Lung (tissue), 12 donors: ENCODE measurements around the gene TLE1. TPM values are rescaled to one million over a fixed set of nuclear protein-coding genes. Genes with fewer than 3 reads are reported as not detected.

ENCODE experiments used
- ATAC-seq: fragments of 200-7000 bp; cut with Tn5 transposase; one replicate; pipeline ENCODE4 v1.9.1; 2020; ENCODE audit warnings: moderate number of reproducible peaks; ENCODE audit not compliant: insufficient read depth, low FRiP score
- DNase-seq, 3 donors: peaks; one replicate each; pipeline ENCODE4 v3.0.0-alpha.2; 2013 to 2017
- H3K27ac ChIP-seq, 2 donors: one replicate each; pipeline ENCODE4 v1.5.1; 2013; ENCODE audit warnings: mild to moderate bottlenecking in 2 of 2, moderate library complexity in 2 of 2, control low read depth in 1 of 2, inconsistent platforms in 1 of 2, low read depth in 1 of 2, low read length in 1 of 2
- H3K27me3 ChIP-seq, 3 donors: one replicate each; pipeline ENCODE4 v1.5.1; 2013; ENCODE audit warnings: low read length in 2 of 3; ENCODE audit not compliant: control insufficient read depth in 3 of 3, insufficient read depth in 3 of 3
- H3K36me3 ChIP-seq, 4 donors: one replicate each; pipeline ENCODE4 v1.5.1; 2013; ENCODE audit warnings: low read length in 4 of 4, mild to moderate bottlenecking in 1 of 4, moderate library complexity in 1 of 4; ENCODE audit not compliant: control insufficient read depth in 4 of 4, insufficient read depth in 4 of 4
- H3K4me1 ChIP-seq, 5 donors: one replicate each; pipeline ENCODE4 v1.5.1; 2013; ENCODE audit warnings: low read length in 5 of 5, mild to moderate bottlenecking in 2 of 5, moderate library complexity in 1 of 5; ENCODE audit not compliant: control insufficient read depth in 5 of 5, insufficient read depth in 5 of 5
- H3K4me3 ChIP-seq: one replicate; pipeline ENCODE4 v1.5.1; 2013; ENCODE audit warnings: mild to moderate bottlenecking, control low read depth, moderate library complexity
- H3K9ac ChIP-seq, 2 donors: one replicate each; pipeline ENCODE4 v1.5.1; 2013; ENCODE audit warnings: low read length in 2 of 2, control low read depth in 1 of 2; ENCODE audit not compliant: insufficient read depth in 1 of 2
- H3K9me3 ChIP-seq, 4 donors: one replicate each; pipeline ENCODE4 v1.5.1; 2013; ENCODE audit warnings: low read length in 3 of 4, mild to moderate bottlenecking in 1 of 4, moderate library complexity in 1 of 4; ENCODE audit not compliant: control insufficient read depth in 4 of 4, insufficient read depth in 3 of 4
- whole genome bisulfite sequencing, 2 donors: extraction: QIAGEN DNeasy Blood & Tissue Kit; methylation state at CpG; one replicate each; pipeline ENCODE4 v1.1.7; 2013; 5-methylcytosine and 5-hydroxymethylcytosine counted together
- polyA plus RNA-seq, 2 donors: library from polyadenylated mRNA; stranded (reverse); fragments of 200-250 nt; gene quantifications; one replicate each; pipeline ENCODE4 v1.2.1, GENCODE V29; 2013
- total RNA-seq, 2 donors: library from RNA; depleted of rRNA in 1 of 2; stranded (reverse); fragments of >200 nt in 1 of 2; gene quantifications; one replicate each; pipeline ENCODE4 v1.2.1, GENCODE V29; 2014 to 2021
- TF ChIP-seq, protein P1 (sequence below): IDR thresholded peaks from 2 replicates; pipeline ENCODE4 v1.5.1; 2012; ENCODE audit warnings: mild to moderate bottlenecking; ENCODE audit errors: control extremely low read depth, extremely low read depth
- donor health status: control.
- donor health status: control.
- donor health status: Bipolar disorder and iron deficiency.
- donor health status: healthy.
- donor health status: DM: yes; HTN: yes; CAD: no.

Gene TLE1
- total and polyA plus RNA-seq, 4 donors, result 16.8 to 35.2 (median 19.4) TPM

DNA sequence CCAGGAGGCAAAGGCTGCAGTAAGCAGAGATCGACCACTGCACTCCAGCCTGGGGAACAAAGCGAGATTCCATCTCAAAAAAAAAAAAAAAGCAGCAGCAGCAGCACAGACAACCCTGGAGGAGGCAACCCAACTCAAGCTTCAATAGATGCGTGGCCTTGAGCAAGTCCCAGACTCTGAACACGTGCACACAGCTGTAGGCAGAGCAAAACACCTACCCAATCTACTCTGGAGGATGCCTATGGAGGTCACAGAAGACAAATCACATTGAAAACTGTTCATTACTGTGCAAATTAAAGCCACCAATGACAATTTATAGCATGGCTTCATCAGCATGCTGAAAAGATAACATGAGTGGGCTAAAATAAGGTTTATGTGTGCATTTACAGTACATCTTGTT lies 7.2 kb downstream of the TLE1 start:
- no peaks in the 10 kb centered on the region for H3K27me3 ChIP-seq
- no peak overlapping the region for H3K4me3 ChIP-seq
- H3K9me3 ChIP-seq, result no peaks in the 10 kb centered on the region
- H3K36me3 ChIP-seq, result peaks cover 0 to 28% (median 8%) of the 10 kb centered on the region in 4 donors
- H3K27ac ChIP-seq, result no peak overlapping the region
- H3K9ac ChIP-seq, result no peak overlapping the region
- WGBS, 2 donors, result 90 to 91% methylated on average over 4 of the region's 4 CpGs
- TF ChIP-seq, protein P1, sequence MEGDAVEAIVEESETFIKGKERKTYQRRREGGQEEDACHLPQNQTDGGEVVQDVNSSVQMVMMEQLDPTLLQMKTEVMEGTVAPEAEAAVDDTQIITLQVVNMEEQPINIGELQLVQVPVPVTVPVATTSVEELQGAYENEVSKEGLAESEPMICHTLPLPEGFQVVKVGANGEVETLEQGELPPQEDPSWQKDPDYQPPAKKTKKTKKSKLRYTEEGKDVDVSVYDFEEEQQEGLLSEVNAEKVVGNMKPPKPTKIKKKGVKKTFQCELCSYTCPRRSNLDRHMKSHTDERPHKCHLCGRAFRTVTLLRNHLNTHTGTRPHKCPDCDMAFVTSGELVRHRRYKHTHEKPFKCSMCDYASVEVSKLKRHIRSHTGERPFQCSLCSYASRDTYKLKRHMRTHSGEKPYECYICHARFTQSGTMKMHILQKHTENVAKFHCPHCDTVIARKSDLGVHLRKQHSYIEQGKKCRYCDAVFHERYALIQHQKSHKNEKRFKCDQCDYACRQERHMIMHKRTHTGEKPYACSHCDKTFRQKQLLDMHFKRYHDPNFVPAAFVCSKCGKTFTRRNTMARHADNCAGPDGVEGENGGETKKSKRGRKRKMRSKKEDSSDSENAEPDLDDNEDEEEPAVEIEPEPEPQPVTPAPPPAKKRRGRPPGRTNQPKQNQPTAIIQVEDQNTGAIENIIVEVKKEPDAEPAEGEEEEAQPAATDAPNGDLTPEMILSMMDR, result no peak
- DNase-seq, result no peak
- peaks cover 0 to 37% (median 4%) of the 10 kb centered on the region in 5 donors for H3K4me1 ChIP-seq
- ATAC-seq, result no peak

DNA sequence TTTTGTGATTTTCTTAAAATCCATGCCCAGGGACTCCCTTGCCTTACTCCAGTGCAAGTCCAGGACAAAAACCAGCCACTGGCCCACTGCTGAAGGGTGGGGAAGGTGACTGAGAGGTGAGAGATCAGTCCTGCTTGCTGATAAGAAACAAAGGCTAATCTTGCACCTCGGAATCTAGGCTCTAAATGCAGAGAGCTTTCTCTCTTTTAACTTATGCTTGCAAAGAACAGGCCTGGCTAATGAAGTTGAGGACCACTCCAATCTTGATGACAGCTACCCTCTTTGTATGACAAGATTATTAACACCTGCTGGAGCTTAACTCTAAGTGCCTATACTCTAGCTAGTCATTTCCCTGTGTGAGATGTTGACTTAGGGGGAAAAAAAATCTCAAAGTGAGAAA lies 8.8 kb downstream of the TLE1 start:
- DNase-seq (no peak), ATAC-seq (no peak)
- TF ChIP-seq, protein P1, result no peak
- Histone ChIP-seq H3K36me3 (peaks cover 0 to 26% (median 9%) of the 10 kb centered on the region in 4 donors), H3K27me3 (no peaks in the 10 kb centered on the region), H3K4me1 (peaks cover 0 to 24% (median 4%) of the 10 kb centered on the region in 5 donors), H3K9me3 (no peaks in the 10 kb centered on the region), H3K9ac (no peak overlapping the region), H3K27ac (no peak overlapping the region), H3K4me3 (no peak overlapping the region)
- WGBS, 2 donors, result 85 to 93% methylated on average over 1 of the region's 1 CpG

DNA sequence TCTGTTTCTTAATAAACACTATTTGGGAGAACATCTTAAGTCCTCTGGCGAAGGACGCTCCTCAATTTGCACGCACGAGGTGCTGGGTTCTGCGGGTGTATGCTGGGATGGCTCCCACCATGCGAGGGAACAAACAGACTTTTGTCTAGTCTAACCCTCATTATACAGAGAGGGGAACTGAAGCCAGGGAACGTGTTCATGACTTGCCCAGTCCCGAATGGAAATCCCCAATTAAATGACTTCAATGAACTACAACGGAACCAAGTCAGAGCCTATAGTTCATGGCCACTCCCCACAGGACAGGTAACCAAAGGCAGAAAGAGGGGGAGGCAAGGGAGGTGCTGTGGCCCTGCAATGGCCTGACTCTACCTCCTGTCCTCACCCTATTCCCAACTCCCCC lies 9.3 kb downstream of the TLE1 start:
- Histone ChIP-seq H3K9me3 (no peaks in the 10 kb centered on the region), H3K36me3 (peaks cover 0 to 26% (median 9%) of the 10 kb centered on the region in 4 donors), H3K4me1 (peaks cover 0 to 19% (median 4%) of the 10 kb centered on the region in 5 donors), H3K27ac (no peak overlapping the region), H3K27me3 (no peaks in the 10 kb centered on the region), H3K4me3 (no peak overlapping the region), H3K9ac (no peak overlapping the region)
- TF ChIP-seq, protein P1, result no peak
- ATAC-seq (no peak), DNase-seq (no peak)
- 84 to 89% methylated on average over 9 of the region's 9 CpGs for WGBS, 2 donors

DNA sequence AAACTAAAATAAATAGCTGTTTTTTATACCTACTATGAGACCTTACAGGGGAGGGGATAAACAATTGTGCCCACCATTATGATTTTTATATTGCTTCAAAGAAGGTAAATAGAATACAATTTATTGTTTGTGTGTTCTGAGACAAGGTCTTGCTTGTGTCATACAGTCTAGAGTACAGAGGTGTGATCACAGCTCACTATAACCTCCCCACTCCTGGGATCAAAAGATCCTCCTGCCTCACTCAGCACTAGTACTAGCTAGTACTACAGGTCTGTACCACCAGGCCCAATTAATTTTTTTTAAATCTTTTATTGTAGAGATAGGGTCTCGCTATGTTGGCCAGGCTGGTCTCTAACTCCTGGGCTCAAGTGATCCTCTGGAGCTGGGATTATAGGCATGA lies 11.3 kb downstream of the TLE1 start:
- ATAC-seq (no peak), DNase-seq (no peak)
- no peak overlapping the region for H3K4me3 ChIP-seq
- H3K9ac ChIP-seq, result no peak overlapping the region
- TF ChIP-seq, protein P1, result no peak
- no peaks in the 10 kb centered on the region for H3K27me3 ChIP-seq
- peaks cover 0 to 4% (median 3%) of the 10 kb centered on the region in 5 donors for H3K4me1 ChIP-seq
- no peaks in the 10 kb centered on the region for H3K9me3 ChIP-seq
- WGBS, 2 donors, result 95 to 100% methylated on average over 1 of the region's 1 CpG
- H3K36me3 ChIP-seq, result peaks cover 0 to 23% (median 9%) of the 10 kb centered on the region in 4 donors
- no peak overlapping the region for H3K27ac ChIP-seq
